Stimulated activated CD4-positive, alpha-beta T cell treated with anti-CD3 and anti-CD28 coated beads, Interleukin-12 subunit alpha, Interleukin-12 subunit beta, amount 100 ng/mL, for 24 hours (primary cell): ENCODE measurements around the gene DNAJC13.
"Not testable (repeated sequence)": the region's sequence is repeated elsewhere in the genome, so short reads cannot be mapped to it uniquely, and the experiment has no call there.

Experiments
- DNase-seq, 2 experiments: peaks; one replicate each; pipeline ENCODE4 v3.0.0-alpha.2; 2020; ENCODE audit warnings: low read depth in 2 of 2

DNAJC13 gene

GRCh38 chr3:132544130-132544529 lies 126.8 kb downstream of the DNAJC13 start:
- no peak for DNase-seq

- no peak for DNase-seq
Measured at GRCh38 chr3:132545471-132545870, 128.2 kb downstream of the DNAJC13 start.

GRCh38 chr3:132549169-132549568 lies 131.9 kb downstream of the DNAJC13 start:
- DNase-seq, result no peak

GRCh38 chr3:132549890-132550578 lies 132.7 kb downstream of the DNAJC13 start:
- no peak for DNase-seq

- DNase-seq, result no peak
Measured at GRCh38 chr3:132550579-132551305, 133.4 kb downstream of the DNAJC13 start.

- no peak for DNase-seq
Measured at GRCh38 chr3:132553826-132554225, 136.5 kb downstream of the DNAJC13 start.

GRCh38 chr3:132554437-132554836 lies 137.1 kb downstream of the DNAJC13 start:
- DNase-seq, result no peak

- no peak for DNase-seq
Measured at GRCh38 chr3:132555306-132556035, 138.2 kb downstream of the DNAJC13 start.

- not testable (repeated sequence) for DNase-seq
Measured at GRCh38 chr3:132556036-132556386, 138.7 kb downstream of the DNAJC13 start.

- no peak for DNase-seq
Measured at GRCh38 chr3:132556508-132557159, 139.3 kb downstream of the DNAJC13 start.

GRCh38 chr3:132561003-132561402 lies 143.7 kb downstream of the DNAJC13 start:
- DNase-seq, result no peak

- no peak for DNase-seq
Measured at GRCh38 chr3:132563420-132564069, 146.2 kb downstream of the DNAJC13 start.

GRCh38 chr3:132564070-132564465 lies 146.8 kb downstream of the DNAJC13 start:
- DNase-seq, result no peak

GRCh38 chr3:132568422-132568821 lies 151.1 kb downstream of the DNAJC13 start:
- no peak for DNase-seq

- DNase-seq, result no peak
Measured at GRCh38 chr3:132569153-132569552, 151.9 kb downstream of the DNAJC13 start.

GRCh38 chr3:132569580-132569979 lies 152.3 kb downstream of the DNAJC13 start:
- no peak for DNase-seq

- no peak for DNase-seq
Measured at GRCh38 chr3:132570016-132570415, 152.7 kb downstream of the DNAJC13 start.

- DNase-seq, result no peak
Measured at GRCh38 chr3:132573797-132574211, 156.5 kb downstream of the DNAJC13 start.

- DNase-seq, result no peak
Measured at GRCh38 chr3:132587401-132587800, 170.1 kb downstream of the DNAJC13 start.
